ENCODE data around the gene SBNO2. TPM values are rescaled to one million over a fixed set of nuclear protein-coding genes. Genes with fewer than 3 reads are reported as not detected.

The SBNO2 gene
- total RNA-seq, 1 donor from 2014 or later: 32.5 TPM

DNA sequence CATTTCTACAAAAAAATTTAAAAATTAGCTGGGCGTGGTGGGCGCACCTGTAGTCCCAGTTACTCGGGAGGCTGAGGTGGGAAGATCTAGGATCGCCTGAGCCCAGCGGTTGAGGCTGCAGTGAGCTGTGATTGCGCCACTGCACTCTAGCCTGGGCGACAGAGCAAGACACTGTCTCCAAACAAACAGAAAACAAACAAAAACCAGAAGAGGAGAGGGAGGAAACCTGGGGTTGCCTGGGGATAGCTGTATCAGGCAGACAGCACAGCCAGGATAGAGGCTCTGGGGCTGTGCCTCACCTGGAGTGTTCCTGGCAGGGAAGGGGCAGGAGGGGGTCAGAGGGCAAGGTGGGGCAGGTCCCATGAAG, 76.3 kb downstream of the SBNO2 start:
- Mint-ChIP-seq H3K27me3 (ENCODE audit: low read depth) (no peaks in the 10 kb centered on the region), H3K27ac (ENCODE audit: unreplicated experiment) (peak overlapping the region; percentile 92), H3K4me1 (peaks cover 40% of the 10 kb centered on the region), H3K9me3 (no peaks in the 10 kb centered on the region), H3K36me3 (ENCODE audit: low read depth) (no peaks in the 10 kb centered on the region), H3K4me3 (peak overlapping the region; percentile 10)
- no peak for DNase-seq (ENCODE audit: low read depth, low spot score)
- TF ChIP-seq, protein P1, sequence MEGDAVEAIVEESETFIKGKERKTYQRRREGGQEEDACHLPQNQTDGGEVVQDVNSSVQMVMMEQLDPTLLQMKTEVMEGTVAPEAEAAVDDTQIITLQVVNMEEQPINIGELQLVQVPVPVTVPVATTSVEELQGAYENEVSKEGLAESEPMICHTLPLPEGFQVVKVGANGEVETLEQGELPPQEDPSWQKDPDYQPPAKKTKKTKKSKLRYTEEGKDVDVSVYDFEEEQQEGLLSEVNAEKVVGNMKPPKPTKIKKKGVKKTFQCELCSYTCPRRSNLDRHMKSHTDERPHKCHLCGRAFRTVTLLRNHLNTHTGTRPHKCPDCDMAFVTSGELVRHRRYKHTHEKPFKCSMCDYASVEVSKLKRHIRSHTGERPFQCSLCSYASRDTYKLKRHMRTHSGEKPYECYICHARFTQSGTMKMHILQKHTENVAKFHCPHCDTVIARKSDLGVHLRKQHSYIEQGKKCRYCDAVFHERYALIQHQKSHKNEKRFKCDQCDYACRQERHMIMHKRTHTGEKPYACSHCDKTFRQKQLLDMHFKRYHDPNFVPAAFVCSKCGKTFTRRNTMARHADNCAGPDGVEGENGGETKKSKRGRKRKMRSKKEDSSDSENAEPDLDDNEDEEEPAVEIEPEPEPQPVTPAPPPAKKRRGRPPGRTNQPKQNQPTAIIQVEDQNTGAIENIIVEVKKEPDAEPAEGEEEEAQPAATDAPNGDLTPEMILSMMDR (conservative IDR thresholded peaks at IDR 0.05): no peak

DNA sequence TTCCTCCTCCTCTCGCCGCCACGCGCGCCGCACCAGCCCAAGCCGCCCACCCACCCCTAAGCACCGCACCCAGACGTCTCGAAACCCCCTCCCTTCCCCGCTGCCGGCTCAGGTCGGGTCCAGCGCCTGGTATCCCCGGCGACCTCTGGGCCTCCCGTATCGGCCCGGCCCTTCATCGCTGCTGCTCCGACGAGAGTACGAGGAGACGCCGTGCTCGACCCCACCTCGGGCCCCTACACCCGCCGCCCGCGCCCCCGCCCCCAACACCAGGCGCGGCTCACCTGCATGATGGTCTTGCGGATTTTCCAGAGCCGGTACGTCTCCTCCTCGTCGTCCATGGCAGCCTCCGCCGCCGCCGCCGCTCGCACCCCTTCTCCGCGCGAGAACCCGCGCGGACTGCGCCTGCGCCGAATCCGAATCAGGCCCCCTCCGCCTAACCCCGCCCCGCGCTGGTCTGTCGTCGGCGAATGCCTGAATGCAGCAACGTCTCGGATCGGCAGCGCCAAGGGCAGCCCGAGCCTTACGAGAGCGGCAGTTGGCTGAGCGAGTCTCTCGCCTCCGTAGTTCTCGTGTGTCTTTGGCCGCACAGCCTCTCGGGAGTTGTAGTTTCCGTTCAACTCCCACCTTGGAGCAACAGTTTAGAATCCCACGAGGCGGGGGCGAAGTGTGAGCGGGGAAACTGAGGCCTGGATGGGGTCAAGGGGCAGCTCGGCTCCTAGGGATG, 78.9 kb downstream of the SBNO2 start, which contains the start of gene POLR2E:
Gene POLR2E (minus strand): TSS at position 398 of the 724 bp plus-strand sequence. CDS start 60 bp downstream, at position 338.
- H3K27ac Mint-ChIP-seq (ENCODE audit: unreplicated experiment): peak within 1 kb of the TSS; percentile 84
- no peaks in the 10 kb centered on the region for H3K27me3 Mint-ChIP-seq (ENCODE audit: low read depth)
- peak within 1 kb of the TSS; percentile 99 for H3K4me3 Mint-ChIP-seq
- H3K36me3 Mint-ChIP-seq (ENCODE audit: low read depth): no peaks in the 10 kb centered on the region
- H3K9me3 Mint-ChIP-seq: no peaks in the 10 kb centered on the region
- DNase-seq (ENCODE audit: low read depth, low spot score): peak; percentile 99
- TF ChIP-seq, protein P1 (conservative IDR thresholded peaks at IDR 0.05): no peak
- H3K4me1 Mint-ChIP-seq: peaks cover 32% of the 10 kb centered on the region

DNA sequence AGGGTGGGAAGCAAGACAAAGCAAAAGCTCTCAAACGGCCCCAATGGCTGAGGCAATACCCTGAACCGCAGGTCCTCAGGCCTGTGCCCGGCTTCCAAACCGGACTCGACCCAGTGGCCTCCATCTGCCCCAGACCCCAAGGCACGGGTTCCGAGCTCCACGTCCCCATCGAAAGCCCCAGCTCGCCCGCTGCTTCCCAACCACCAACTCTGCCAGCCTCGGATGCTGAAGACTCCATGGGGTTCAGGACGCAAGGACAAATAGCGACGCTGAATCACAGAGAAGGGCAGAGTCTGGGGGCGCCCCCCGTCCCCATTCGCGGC, 79.5 kb downstream of the SBNO2 start:
- TF ChIP-seq, protein P1 (conservative IDR thresholded peaks at IDR 0.05): no peak
- Mint-ChIP-seq H3K4me3 (peak overlapping the region; percentile 99), H3K27ac (ENCODE audit: unreplicated experiment) (peak overlapping the region; percentile 75), H3K4me1 (peaks cover 32% of the 10 kb centered on the region), H3K27me3 (ENCODE audit: low read depth) (no peaks in the 10 kb centered on the region), H3K9me3 (no peaks in the 10 kb centered on the region), H3K36me3 (ENCODE audit: low read depth) (no peaks in the 10 kb centered on the region)
- no peak for DNase-seq (ENCODE audit: low read depth, low spot score)

DNA sequence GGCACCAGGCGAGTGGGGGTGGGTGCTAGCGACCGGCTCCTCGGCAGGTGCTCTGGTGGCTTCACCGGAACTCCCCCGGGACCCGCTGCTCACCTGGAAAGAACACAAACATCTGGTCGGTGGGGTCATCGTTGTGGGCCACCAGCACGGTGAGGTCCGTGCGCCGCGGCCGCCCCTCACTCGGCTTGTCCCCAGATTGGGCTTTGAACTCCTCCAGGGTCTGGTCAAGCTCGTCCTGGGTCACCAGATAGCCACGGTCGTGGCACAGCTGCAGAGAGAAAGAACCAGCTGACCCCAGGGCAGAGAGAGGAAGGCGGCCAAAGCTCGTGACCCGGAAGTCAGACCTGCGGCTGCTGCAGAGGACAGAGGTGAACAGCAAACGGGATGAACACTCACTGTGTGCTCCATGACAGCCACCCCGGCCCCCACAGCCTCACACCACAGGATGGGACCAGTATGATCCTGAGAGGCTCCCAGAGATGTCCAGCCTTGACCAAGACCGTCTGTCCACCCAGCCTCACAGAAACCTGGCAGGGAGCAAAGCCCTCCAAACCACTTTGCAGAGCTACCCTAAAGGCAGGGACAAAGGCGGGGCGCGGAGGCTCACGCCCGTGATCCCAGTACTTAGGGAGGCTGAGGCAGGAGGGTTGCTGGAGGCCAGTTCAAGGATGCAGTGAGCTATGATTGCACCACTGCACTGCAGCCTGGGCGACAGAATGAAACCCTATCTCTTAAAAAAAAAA, 80.1 kb downstream of the SBNO2 start:
- H3K9me3 Mint-ChIP-seq: no peaks in the 10 kb centered on the region
- no peak for DNase-seq (ENCODE audit: low read depth, low spot score)
- H3K27ac Mint-ChIP-seq (ENCODE audit: unreplicated experiment): peak overlapping the region; percentile 75
- peak overlapping the region; percentile 99 for H3K4me3 Mint-ChIP-seq
- H3K4me1 Mint-ChIP-seq: peaks cover 32% of the 10 kb centered on the region
- TF ChIP-seq, protein P1 (conservative IDR thresholded peaks at IDR 0.05): no peak
- H3K27me3 Mint-ChIP-seq (ENCODE audit: low read depth): no peaks in the 10 kb centered on the region
- no peaks in the 10 kb centered on the region for H3K36me3 Mint-ChIP-seq (ENCODE audit: low read depth)

DNA sequence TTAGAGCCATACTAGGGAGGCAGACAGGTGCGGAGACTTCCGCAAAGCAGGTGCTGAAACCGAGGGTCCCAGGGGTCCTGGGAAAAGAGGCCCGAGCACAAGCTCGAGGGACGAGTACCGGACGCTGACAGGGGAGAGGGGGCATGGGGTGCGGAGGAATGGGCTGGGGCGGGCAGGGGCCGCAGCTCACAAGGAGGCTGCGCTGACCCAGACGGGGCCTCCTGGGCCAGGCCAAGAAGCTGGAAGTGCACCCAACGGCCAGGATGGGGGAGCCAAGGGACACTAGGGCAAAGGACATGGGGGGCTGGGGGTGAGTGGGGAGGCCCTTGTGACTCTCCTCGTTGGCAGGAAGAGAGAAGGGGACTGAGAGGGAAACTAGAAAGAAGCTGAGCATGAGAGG, 80.7 kb downstream of the SBNO2 start:
- Mint-ChIP-seq H3K36me3 (ENCODE audit: low read depth) (no peaks in the 10 kb centered on the region), H3K4me3 (peak overlapping the region; percentile 99), H3K27me3 (ENCODE audit: low read depth) (no peaks in the 10 kb centered on the region), H3K9me3 (no peaks in the 10 kb centered on the region), H3K27ac (ENCODE audit: unreplicated experiment) (no peak overlapping the region), H3K4me1 (peaks cover 27% of the 10 kb centered on the region)
- no peak for DNase-seq (ENCODE audit: low read depth, low spot score)
- TF ChIP-seq, protein P1 (conservative IDR thresholded peaks at IDR 0.05): no peak

Data from neural crest cell (in vitro differentiated cells).